T-helper 22 cell (primary cell): ENCODE measurements around the gene MCM9.

Experiments
- DNase-seq: peaks from one replicate; pipeline ENCODE4 v3.0.0-alpha.2; 2020; ENCODE audit warnings: low read depth

Gene MCM9

GRCh38 chr6:118862443-118862842 lies 72.5 kb downstream of the MCM9 start:
- no peak for DNase-seq

- no peak for DNase-seq
Observed at GRCh38 chr6:118860880-118861279, 74.1 kb downstream of the MCM9 start.

GRCh38 chr6:118860363-118860762 lies 74.6 kb downstream of the MCM9 start:
- DNase-seq, result no peak

- no peak for DNase-seq
Observed at GRCh38 chr6:118859517-118860064, 75.4 kb downstream of the MCM9 start.

- DNase-seq, result no peak
Observed at GRCh38 chr6:118856301-118856700, 78.7 kb downstream of the MCM9 start.

- no peak for DNase-seq
Observed at GRCh38 chr6:118853408-118853807, 81.6 kb downstream of the MCM9 start.

GRCh38 chr6:118844915-118845314 lies 90.0 kb downstream of the MCM9 start:
- DNase-seq, result no peak

GRCh38 chr6:118843685-118844390 lies 91.1 kb downstream of the MCM9 start:
- no peak for DNase-seq

- no peak for DNase-seq
Observed at GRCh38 chr6:118830691-118831090, 104.3 kb downstream of the MCM9 start.

GRCh38 chr6:118829817-118830478 lies 105.0 kb downstream of the MCM9 start:
- no peak for DNase-seq

- no peak for DNase-seq
Observed at GRCh38 chr6:118826096-118826495, 108.9 kb downstream of the MCM9 start.

- no peak for DNase-seq
Observed at GRCh38 chr6:118825661-118826060, 109.3 kb downstream of the MCM9 start.

- no peak for DNase-seq
Observed at GRCh38 chr6:118815495-118815894, 119.5 kb downstream of the MCM9 start.

GRCh38 chr6:118813775-118814174 lies 121.2 kb downstream of the MCM9 start:
- no peak for DNase-seq

GRCh38 chr6:118812970-118813369 lies 122.0 kb downstream of the MCM9 start:
- DNase-seq, result no peak

GRCh38 chr6:118810420-118811027 lies 124.4 kb downstream of the MCM9 start:
- peak; percentile 68 for DNase-seq

- peak; percentile 10 for DNase-seq
Observed at GRCh38 chr6:118808793-118809638, 125.9 kb downstream of the MCM9 start.

- no peak for DNase-seq
Observed at GRCh38 chr6:118804091-118804490, 130.9 kb downstream of the MCM9 start.

GRCh38 chr6:118801257-118801656 lies 133.7 kb downstream of the MCM9 start:
- no peak for DNase-seq

- DNase-seq, result peak; percentile 56
Observed at GRCh38 chr6:118800394-118801071, 134.4 kb downstream of the MCM9 start.

GRCh38 chr6:118799826-118800225 lies 135.1 kb downstream of the MCM9 start:
- no peak for DNase-seq

GRCh38 chr6:118796548-118796947 lies 138.4 kb downstream of the MCM9 start:
- DNase-seq, result peak; percentile 68
